Right lobe of liver (tissue), 4 donors: Measurements from ENCODE around the gene RIC8A.

Experiments used
- POLR2A ChIP-seq: fragments of 450-650 bp; IDR thresholded peaks from one replicate; pipeline ENCODE4 v1.6.1; 2017; ENCODE audit warnings: antibody characterized with exemption, mild to moderate bottlenecking
- TF ChIP-seq, protein P1 (sequence below), 4 donors: fragments of 200-600 bp in 3 of 4; fragments of 450-650 bp in 1 of 4; IDR thresholded peaks; one replicate each; pipeline versions ENCODE4 v1.5.1 to v1.8.0; 2016 to 2022; ENCODE audit warnings: antibody characterized with exemption in 4 of 4, mild to moderate bottlenecking in 2 of 4
- donor health status: DM: no; HTN: no; CAD: no.
- donor health status: DM: no; HTN: no; CAD: no.
- donor health status: DM: no; HTN: yes; CAD: no.

DNA sequence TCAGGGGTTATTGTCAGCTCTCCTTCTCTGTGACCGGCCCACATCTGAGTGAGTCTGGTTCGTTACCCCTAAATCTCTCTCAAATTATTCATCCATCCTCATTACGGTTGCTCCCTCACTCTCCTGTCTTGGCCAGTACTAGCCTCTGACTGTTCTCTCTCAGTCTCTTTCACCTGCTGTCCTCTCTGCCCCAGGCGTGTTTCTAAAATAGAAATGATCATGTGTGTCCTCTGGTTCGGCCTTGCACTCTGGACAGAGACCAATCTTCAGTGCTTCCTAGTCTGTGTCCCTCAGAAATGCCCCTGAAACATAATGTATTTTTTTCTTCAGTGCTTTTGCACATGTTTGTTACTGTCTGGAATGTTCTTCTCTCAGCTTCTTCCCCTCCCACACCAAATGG lies 34.1 kb downstream of the RIC8A start:
- TF ChIP-seq, protein P1, sequence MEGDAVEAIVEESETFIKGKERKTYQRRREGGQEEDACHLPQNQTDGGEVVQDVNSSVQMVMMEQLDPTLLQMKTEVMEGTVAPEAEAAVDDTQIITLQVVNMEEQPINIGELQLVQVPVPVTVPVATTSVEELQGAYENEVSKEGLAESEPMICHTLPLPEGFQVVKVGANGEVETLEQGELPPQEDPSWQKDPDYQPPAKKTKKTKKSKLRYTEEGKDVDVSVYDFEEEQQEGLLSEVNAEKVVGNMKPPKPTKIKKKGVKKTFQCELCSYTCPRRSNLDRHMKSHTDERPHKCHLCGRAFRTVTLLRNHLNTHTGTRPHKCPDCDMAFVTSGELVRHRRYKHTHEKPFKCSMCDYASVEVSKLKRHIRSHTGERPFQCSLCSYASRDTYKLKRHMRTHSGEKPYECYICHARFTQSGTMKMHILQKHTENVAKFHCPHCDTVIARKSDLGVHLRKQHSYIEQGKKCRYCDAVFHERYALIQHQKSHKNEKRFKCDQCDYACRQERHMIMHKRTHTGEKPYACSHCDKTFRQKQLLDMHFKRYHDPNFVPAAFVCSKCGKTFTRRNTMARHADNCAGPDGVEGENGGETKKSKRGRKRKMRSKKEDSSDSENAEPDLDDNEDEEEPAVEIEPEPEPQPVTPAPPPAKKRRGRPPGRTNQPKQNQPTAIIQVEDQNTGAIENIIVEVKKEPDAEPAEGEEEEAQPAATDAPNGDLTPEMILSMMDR (IDR thresholded peaks at IDR 0.05), result no peak
- TF ChIP-seq POLR2A, result no peak
